NOMO-1 (cell line): ENCODE data around the gene GTSE1.
"Not testable (repeated sequence)": the region's sequence is repeated elsewhere in the genome, so short reads cannot be mapped to it uniquely, and the experiment has no call there.

Experiments
- DNase-seq, 2 experiments: peaks; one replicate each; lab custom pipeline; 2025; ENCODE audit not compliant: unreplicated experiment in 2 of 2; lab: John Stamatoyannopoulos, UW

The GTSE1 gene

DNA sequence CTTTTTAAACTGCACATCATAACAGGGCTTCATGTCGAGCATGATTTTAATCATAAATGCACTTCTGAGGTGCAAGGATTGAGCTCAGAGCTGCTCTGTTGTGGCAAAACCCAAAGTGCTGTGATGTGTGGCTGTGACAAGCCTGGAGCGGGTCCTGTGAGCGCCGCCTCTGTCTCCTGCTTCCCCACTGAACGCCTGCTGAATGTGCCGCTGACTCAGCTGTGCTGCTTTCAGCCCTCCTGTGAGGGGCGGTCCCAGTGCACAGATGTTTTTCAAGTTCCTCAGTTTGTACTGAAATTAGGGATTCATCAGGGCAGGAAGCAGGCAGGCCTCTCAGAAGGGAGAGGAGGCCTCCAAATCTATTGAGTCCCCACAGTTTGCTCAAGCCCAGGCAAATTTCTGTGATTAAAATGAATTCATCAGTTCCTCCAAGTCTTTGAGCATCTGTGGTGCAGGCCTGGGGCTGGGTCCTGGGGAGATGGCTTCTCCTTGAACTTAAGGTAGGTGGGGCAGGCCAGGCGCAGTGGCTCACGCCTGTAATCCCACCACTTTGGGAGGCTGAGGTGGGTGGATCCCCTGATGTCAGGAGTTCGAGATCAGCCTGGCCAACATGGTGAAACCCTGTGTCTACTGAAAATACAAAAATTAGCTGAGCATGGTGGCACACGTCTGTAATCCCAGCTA is 3.0 kb upstream of the GTSE1 start:
- DNase-seq = no peak

GRCh38 chr22:46294784-46295183 is 1.9 kb upstream of the GTSE1 start:
- no peak for DNase-seq

- DNase-seq = no peak
Observed at GRCh38 chr22:46295277-46295971, 1.2 kb upstream of the GTSE1 start.

DNA sequence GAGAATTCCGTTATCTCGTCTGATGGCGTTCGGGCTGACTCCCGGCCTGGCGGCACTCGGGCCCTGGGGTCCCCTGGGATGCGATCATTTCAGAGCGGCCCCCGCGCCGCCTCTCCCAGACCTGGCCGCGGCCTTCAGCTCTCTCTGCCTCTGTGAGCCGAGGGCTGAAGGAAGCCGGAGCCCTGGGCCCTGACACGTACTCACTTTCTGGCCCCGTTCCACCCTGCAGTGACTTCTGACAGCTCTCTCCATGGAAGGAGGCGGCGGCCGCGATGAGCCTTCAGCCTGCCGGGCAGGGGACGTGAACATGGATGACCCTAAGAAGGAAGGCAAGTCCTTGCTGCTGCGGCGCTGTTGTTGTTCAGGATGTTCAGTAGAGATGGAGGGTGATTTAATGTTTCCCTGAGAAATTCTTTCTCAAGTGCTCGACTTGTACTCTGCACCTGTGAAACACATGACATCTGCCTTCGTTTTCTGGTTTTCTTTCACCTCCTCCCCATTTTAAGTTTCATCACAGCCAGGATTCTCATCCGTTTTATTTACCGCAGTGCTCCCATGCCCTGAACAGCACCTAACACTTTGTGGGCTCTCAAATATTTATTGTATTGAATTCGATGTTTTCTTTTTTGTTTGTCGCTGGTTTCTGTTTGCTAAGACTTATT is 612 bp downstream of the GTSE1 start:
- no peak for DNase-seq

- no peak for DNase-seq
Observed at GRCh38 chr22:46299101-46299500, 2.4 kb downstream of the GTSE1 start.

DNA sequence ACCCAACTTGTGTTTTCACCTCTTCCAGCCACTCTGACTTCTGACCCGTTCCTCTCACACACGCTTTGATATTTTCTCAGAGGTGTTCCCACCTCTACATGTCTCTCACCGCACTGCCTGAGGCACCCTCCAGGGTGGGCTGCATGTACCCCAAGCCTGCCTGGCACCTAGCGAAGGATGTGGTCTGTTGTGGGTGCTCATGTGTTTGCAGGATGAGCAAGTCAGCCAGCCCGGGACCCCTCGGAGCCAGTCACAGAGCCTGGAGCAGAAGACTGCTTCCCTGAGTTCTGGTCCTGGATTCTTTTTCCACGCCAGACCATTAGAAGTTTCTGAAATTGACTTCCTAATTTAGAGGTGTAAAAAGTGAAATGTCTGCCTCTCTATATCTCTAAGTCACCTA is 3.8 kb downstream of the GTSE1 start:
- DNase-seq = no peak

- no peak for DNase-seq
Observed at GRCh38 chr22:46303347-46303965, 6.8 kb downstream of the GTSE1 start.

DNA sequence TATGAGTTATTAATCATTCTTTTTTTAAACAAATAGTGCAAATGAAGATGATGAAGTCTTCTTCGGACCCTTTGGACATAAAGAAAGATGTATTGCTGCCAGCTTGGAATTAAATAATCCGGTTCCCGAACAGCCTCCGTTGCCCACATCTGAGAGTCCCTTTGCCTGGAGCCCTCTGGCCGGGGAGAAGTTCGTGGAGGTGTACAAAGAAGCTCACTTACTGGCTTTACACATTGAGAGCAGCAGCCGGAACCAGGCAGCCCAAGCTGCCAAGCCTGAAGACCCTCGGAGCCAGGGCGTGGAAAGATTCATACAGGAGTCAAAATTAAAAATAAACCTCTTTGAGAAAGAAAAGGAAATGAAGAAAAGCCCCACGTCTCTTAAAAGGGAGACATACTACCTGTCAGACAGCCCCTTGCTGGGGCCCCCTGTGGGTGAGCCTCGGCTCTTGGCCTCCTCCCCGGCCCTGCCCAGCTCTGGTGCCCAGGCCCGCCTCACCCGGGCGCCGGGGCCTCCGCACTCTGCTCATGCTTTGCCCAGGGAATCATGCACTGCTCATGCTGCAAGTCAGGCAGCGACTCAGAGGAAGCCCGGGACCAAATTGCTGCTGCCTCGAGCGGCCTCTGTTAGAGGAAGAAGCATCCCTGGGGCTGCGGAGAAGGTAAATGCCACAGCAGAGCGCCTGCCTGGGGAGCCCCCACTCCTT is 11.8 kb downstream of the GTSE1 start:
- no peak for DNase-seq

GRCh38 chr22:46309526-46310085 is 12.9 kb downstream of the GTSE1 start:
- no peak for DNase-seq

- DNase-seq = no peak
Observed at GRCh38 chr22:46312056-46312455, 15.4 kb downstream of the GTSE1 start.

DNA sequence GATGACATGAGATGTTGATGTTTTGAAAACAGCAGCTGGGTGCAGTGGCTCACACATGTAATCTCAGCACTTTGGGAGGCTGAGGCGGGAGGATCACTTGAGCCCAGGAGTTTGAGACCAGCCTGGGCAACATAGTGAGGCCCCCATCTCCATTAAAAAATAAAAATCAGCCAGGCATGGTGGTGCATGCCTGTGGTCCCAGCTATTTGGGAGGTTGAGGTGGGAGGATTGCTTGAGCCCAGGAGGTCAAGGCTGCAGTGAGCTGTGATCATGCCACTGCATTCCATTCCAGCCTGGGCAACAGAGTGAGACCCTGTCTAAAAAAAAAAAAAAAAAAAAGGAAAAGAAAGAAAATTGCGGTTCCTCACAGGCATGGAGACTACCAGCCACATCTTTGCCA is 16.2 kb downstream of the GTSE1 start:
- DNase-seq = not testable (repeated sequence)

DNA sequence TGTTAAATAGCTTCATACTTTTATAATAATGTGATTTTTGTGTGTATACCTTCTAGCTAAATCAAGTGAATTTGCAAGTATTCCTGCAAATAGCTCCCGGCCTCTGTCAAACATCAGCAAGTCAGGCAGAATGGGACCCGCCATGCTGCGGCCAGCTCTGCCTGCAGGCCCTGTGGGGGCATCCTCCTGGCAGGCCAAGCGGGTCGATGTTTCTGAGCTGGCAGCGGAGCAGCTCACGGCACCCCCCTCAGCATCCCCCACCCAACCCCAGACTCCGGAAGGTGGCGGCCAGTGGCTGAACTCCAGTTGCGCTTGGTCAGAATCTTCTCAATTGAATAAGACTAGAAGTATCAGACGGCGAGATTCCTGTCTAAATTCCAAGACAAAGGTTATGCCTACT is 19.3 kb downstream of the GTSE1 start:
- DNase-seq = no peak

GRCh38 chr22:46317646-46318045 is 21.0 kb downstream of the GTSE1 start:
- DNase-seq = no peak

DNA sequence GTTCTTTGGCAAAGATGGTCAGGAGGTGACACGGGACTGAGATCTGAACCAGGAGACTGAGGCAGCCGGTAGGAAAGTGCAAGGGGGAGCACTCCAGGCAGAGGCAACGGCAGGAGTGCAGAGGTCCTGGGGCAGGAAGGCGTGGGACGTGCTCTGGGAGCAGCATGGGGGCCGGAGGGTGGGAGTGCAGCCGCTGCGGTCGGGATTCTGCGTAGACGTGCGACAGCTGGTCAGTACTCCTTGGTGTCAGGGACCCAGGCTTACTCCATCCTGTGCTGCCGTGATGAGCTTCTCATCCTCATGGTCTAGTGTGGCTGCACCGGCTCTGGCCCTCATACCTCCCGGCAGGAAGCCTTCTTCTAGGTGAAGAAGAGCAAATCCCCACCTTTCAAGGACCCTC is 21.9 kb downstream of the GTSE1 start:
- DNase-seq = no peak

- DNase-seq = no peak
Observed at GRCh38 chr22:46319319-46319718, 22.6 kb downstream of the GTSE1 start.

DNA sequence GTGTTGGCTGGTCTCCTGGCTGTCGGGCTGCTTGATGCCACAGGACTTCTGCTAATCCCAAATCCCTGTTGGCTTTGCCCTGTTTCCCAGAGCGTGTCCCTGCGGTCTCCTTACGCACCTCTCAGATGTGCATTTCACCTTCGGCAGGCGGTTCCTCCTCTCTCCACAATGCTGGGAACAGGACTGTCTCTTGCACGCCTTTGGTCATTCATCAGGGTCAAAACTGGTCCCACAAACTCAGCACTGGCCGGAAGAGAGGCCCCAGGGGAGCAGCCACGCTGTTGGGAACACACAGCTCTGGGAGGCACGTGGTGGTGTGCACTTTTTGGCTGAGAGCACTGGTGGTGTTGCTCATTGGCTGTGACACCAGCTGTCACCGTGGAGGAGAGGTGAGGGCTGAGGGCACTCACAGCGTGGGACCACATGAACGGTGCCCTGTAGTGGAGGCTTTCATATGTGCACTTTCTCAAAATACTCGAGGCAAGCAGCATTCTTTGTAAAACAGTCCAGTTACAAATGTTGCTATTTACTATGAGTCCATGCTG is 23.6 kb downstream of the GTSE1 start:
- DNase-seq = no peak

DNA sequence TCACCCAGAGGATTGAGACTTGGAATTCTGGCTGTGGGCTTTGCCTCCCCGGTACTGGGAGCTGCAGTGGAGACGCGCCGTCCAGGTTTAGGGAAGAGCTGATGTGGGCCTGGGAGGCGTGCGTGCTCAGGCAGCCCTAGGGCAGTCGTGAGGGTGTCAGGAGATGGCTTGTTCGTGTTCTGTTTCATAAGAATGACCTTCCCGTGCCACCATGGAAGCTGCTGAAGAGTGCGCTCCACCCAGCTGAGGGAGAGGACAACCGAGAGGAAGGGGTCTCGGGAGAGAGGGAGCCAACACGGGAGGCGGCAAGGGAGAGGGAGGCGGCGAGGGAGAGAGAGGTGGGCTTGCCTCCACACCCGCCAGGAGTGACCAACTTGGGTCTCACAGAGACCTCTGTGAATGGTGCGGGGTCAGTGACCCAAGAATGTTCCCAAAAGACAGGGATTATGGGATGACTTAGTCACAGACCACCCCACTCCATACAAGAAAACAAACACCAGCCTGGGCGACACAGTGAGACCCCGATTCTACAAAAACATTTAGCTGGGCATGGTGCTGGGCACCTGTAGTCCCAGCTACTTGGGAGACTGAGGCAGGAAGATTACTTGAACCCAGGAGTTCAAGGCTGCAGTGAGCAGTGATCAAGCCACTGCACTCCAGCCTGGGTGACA is 24.2 kb downstream of the GTSE1 start:
- DNase-seq = no peak

DNA sequence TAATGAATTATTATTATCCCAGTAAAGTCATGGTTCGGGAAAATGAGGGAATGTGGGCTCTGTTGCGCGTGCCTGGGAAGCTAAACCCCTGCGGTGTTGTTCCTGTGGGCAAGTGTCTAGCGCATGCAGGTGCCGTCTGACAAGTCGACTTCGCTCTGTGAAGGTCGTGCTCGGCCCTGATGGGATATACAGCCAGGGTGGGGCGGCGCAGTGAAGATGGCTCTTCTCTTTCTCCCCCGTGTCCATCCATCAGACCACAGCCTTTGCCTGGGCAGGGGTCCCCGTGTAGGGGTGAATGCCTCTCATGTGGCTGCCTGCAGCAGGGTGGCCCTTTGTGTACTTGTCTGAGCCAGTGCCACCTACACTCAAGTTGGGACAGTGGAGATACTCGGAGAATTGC is 26.0 kb downstream of the GTSE1 start:
- no peak for DNase-seq

DNA sequence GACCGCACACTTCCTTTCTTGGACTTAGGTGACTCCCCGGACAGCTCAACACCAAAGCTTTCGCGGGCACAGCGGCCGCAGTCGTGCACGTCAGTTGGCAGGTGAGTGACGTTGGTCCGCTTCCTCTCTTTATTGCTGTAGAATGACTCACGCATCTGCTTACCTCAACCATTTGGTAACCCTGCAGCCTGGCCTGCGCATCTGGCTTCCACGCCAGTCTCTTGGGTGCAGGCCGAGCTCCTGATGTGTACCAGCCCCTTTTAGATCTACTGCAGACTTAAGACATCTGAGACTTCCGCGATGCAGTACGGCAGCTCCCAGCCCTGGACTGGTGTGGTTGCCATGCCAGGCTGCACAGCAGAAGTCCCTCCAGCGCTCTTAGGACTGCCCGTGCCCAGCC is 26.5 kb downstream of the GTSE1 start:
- DNase-seq = no peak
